Measurements from ENCODE around the gene POLR3GL.

- TF ChIP-seq, protein P1, sequence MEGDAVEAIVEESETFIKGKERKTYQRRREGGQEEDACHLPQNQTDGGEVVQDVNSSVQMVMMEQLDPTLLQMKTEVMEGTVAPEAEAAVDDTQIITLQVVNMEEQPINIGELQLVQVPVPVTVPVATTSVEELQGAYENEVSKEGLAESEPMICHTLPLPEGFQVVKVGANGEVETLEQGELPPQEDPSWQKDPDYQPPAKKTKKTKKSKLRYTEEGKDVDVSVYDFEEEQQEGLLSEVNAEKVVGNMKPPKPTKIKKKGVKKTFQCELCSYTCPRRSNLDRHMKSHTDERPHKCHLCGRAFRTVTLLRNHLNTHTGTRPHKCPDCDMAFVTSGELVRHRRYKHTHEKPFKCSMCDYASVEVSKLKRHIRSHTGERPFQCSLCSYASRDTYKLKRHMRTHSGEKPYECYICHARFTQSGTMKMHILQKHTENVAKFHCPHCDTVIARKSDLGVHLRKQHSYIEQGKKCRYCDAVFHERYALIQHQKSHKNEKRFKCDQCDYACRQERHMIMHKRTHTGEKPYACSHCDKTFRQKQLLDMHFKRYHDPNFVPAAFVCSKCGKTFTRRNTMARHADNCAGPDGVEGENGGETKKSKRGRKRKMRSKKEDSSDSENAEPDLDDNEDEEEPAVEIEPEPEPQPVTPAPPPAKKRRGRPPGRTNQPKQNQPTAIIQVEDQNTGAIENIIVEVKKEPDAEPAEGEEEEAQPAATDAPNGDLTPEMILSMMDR (IDR thresholded peaks at IDR 0.05; ENCODE audit: poor library complexity, severe bottlenecking) = no peak
- no peak for TF ChIP-seq RAD21 (conservative IDR thresholded peaks at IDR 0.05)
- TF ChIP-seq, protein P2, sequence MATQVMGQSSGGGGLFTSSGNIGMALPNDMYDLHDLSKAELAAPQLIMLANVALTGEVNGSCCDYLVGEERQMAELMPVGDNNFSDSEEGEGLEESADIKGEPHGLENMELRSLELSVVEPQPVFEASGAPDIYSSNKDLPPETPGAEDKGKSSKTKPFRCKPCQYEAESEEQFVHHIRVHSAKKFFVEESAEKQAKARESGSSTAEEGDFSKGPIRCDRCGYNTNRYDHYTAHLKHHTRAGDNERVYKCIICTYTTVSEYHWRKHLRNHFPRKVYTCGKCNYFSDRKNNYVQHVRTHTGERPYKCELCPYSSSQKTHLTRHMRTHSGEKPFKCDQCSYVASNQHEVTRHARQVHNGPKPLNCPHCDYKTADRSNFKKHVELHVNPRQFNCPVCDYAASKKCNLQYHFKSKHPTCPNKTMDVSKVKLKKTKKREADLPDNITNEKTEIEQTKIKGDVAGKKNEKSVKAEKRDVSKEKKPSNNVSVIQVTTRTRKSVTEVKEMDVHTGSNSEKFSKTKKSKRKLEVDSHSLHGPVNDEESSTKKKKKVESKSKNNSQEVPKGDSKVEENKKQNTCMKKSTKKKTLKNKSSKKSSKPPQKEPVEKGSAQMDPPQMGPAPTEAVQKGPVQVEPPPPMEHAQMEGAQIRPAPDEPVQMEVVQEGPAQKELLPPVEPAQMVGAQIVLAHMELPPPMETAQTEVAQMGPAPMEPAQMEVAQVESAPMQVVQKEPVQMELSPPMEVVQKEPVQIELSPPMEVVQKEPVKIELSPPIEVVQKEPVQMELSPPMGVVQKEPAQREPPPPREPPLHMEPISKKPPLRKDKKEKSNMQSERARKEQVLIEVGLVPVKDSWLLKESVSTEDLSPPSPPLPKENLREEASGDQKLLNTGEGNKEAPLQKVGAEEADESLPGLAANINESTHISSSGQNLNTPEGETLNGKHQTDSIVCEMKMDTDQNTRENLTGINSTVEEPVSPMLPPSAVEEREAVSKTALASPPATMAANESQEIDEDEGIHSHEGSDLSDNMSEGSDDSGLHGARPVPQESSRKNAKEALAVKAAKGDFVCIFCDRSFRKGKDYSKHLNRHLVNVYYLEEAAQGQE (IDR thresholded peaks at IDR 0.05; ENCODE audit: borderline replicate concordance) = no peak
- TF ChIP-seq EZH2 (IDR thresholded peaks at IDR 0.05; ENCODE audit: borderline replicate concordance, insufficient read depth, low read length, poor library complexity, severe bottlenecking) = no peak
- no peak for TF ChIP-seq POLR2AphosphoS5 (IDR thresholded peaks at IDR 0.05)
- no peak for TF ChIP-seq SMC3 (conservative IDR thresholded peaks at IDR 0.05; ENCODE audit: poor library complexity)
- no peak for TF ChIP-seq TAF1 (IDR thresholded peaks at IDR 0.05; ENCODE audit: low read depth)
These were observed 21.3 kb downstream of the POLR3GL start for GRCh38 chr1:145985502-145986439.
